WTC11 (cell line): ENCODE results near the gene ANAPC1.
"Not testable (repeated sequence)": the region's sequence is repeated elsewhere in the genome, so short reads cannot be mapped to it uniquely, and the experiment has no call there.

Experiments
- KAT7 ChIP-seq: sonication (generic); formaldehyde crosslinking; IDR thresholded peaks from 2 replicates; pipeline ENCODE4 v1.8.1; 2023; ENCODE audit warnings: missing genetic modification reagents, mild to moderate bottlenecking, borderline replicate concordance
- TCF7 ChIP-seq: sonication (generic); formaldehyde crosslinking; IDR thresholded peaks from 2 replicates; pipeline ENCODE4 v1.8.0; 2022; ENCODE audit warnings: mild to moderate bottlenecking, low read depth, missing genetic modification reagents, moderate library complexity
- ZBTB21 ChIP-seq: sonication (generic); formaldehyde crosslinking; IDR thresholded peaks from 2 replicates; pipeline ENCODE4 v1.8.1; 2023; ENCODE audit warnings: mild to moderate bottlenecking, missing genetic modification reagents, borderline replicate concordance
- ZNF232 ChIP-seq: sonication (generic); formaldehyde crosslinking; IDR thresholded peaks from 2 replicates; pipeline ENCODE4 v1.8.0; 2022; ENCODE audit warnings: mild to moderate bottlenecking, missing genetic modification reagents
- TF ChIP-seq, protein P1 (sequence below): fragments of 200-600 bp; IDR thresholded peaks from 2 replicates; pipeline ENCODE4 v1.8.0; 2022; ENCODE audit warnings: antibody characterized with exemption
- TF ChIP-seq, protein P2 (sequence below): sonication (generic); formaldehyde crosslinking; IDR thresholded peaks from 2 replicates; pipeline ENCODE4 v1.8.0; 2022; ENCODE audit warnings: mild to moderate bottlenecking, missing genetic modification reagents

DNA sequence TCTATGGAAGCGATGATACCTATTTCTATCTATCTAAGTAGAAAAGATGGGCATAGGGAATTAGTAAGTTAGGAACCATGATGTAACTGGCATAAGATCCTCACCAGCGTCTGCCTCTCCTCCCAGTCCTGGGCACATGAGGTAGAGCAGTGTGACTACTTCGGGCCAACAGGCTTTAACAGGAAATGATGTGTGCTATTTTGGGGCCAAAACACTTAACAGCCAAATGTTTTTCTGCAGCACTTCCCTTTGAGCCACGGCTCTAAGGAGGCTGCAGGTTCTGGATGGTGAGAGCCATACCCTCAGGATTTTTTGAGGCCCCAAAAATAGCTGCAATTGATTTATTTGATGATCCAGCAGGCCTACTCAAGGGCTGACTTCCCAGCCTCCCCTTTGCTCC is 116.9 kb downstream of the ANAPC1 start:
- TF ChIP-seq, protein P1, sequence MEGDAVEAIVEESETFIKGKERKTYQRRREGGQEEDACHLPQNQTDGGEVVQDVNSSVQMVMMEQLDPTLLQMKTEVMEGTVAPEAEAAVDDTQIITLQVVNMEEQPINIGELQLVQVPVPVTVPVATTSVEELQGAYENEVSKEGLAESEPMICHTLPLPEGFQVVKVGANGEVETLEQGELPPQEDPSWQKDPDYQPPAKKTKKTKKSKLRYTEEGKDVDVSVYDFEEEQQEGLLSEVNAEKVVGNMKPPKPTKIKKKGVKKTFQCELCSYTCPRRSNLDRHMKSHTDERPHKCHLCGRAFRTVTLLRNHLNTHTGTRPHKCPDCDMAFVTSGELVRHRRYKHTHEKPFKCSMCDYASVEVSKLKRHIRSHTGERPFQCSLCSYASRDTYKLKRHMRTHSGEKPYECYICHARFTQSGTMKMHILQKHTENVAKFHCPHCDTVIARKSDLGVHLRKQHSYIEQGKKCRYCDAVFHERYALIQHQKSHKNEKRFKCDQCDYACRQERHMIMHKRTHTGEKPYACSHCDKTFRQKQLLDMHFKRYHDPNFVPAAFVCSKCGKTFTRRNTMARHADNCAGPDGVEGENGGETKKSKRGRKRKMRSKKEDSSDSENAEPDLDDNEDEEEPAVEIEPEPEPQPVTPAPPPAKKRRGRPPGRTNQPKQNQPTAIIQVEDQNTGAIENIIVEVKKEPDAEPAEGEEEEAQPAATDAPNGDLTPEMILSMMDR: not testable (repeated sequence)
- not testable (repeated sequence) for TF ChIP-seq ZBTB21 (CRISPR knock-in tag); ZNF232; KAT7 (CRISPR knock-in tag); TCF7 (CRISPR knock-in tag)
- TF ChIP-seq, protein P2, sequence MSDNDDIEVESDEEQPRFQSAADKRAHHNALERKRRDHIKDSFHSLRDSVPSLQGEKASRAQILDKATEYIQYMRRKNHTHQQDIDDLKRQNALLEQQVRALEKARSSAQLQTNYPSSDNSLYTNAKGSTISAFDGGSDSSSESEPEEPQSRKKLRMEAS (CRISPR knock-in tag): not testable (repeated sequence)
